ENCODE data around the gene GRIK2. TPM values are rescaled to one million over a fixed set of nuclear protein-coding genes. Genes with fewer than 3 reads are reported as not detected.
"Not testable (repeated sequence)": the region's sequence is repeated elsewhere in the genome, so short reads cannot be mapped to it uniquely, and the experiment has no call there.

GRIK2 gene
- total RNA-seq, 6 experiments from 2014 or later: 25.0 to 33.3 (median 28.3) TPM

GRCh38 chr6:101614774-101615173 is 221.3 kb downstream of the GRIK2 start:
- Mint-ChIP-seq H3K27me3 (ENCODE audit: insufficient read depth) (no peaks in the 10 kb centered on the region; the same call in 1 of the 2 replicates), H3K27ac (peak overlapping the region; percentile 29; the same call in 1 of the 2 replicates), H3K4me1 (ENCODE audit: low read depth) (peaks cover 17% of the 10 kb centered on the region), H3K4me3 (no peak overlapping the region), H3K36me3 (ENCODE audit: low read depth) (no peaks in the 10 kb centered on the region), H3K9me3 (no peaks in the 10 kb centered on the region)
- no peak for TF ChIP-seq CTCF (IDR thresholded peaks at IDR 0.05)
- DNase-seq: peak; percentile 60

GRCh38 chr6:101626269-101626668 is 232.8 kb downstream of the GRIK2 start:
- DNase-seq: no peak
- H3K4me3 Mint-ChIP-seq: no peak overlapping the region
- no peaks in the 10 kb centered on the region for H3K36me3 Mint-ChIP-seq (ENCODE audit: low read depth)
- no peak overlapping the region for H3K27ac Mint-ChIP-seq
- no peaks in the 10 kb centered on the region for H3K27me3 Mint-ChIP-seq (ENCODE audit: insufficient read depth)
- no peak for TF ChIP-seq CTCF (IDR thresholded peaks at IDR 0.05)
- H3K9me3 Mint-ChIP-seq: no peaks in the 10 kb centered on the region
- H3K4me1 Mint-ChIP-seq (ENCODE audit: low read depth): no peaks in the 10 kb centered on the region

- no peaks in the 10 kb centered on the region for H3K36me3 Mint-ChIP-seq (ENCODE audit: low read depth)
- no peak overlapping the region for H3K4me3 Mint-ChIP-seq
- H3K9me3 Mint-ChIP-seq: no peaks in the 10 kb centered on the region
- H3K4me1 Mint-ChIP-seq (ENCODE audit: low read depth): no peaks in the 10 kb centered on the region; the same call in 1 of the 2 replicates
- no peak overlapping the region for H3K27ac Mint-ChIP-seq
- no peak for TF ChIP-seq CTCF (IDR thresholded peaks at IDR 0.05)
- H3K27me3 Mint-ChIP-seq (ENCODE audit: insufficient read depth): no peaks in the 10 kb centered on the region
- DNase-seq: no peak
These were observed 237.4 kb downstream of the GRIK2 start for GRCh38 chr6:101630941-101631340.

GRCh38 chr6:101633081-101633480 is 239.6 kb downstream of the GRIK2 start:
- Mint-ChIP-seq H3K27me3 (ENCODE audit: insufficient read depth) (peaks cover 2% of the 10 kb centered on the region; the same call in 1 of the 2 replicates), H3K4me3 (no peak overlapping the region), H3K9me3 (no peaks in the 10 kb centered on the region), H3K36me3 (ENCODE audit: low read depth) (peaks cover 7% of the 10 kb centered on the region; the same call in 1 of the 2 replicates), H3K27ac (no peak overlapping the region), H3K4me1 (ENCODE audit: low read depth) (no peaks in the 10 kb centered on the region; the same call in 1 of the 2 replicates)
- TF ChIP-seq CTCF (IDR thresholded peaks at IDR 0.05): no peak
- no peak for DNase-seq

GRCh38 chr6:101638865-101639264 is 245.4 kb downstream of the GRIK2 start:
- H3K36me3 Mint-ChIP-seq (ENCODE audit: low read depth); H3K9me3 Mint-ChIP-seq; H3K27me3 Mint-ChIP-seq (ENCODE audit: insufficient read depth); H3K4me3 Mint-ChIP-seq; H3K27ac Mint-ChIP-seq; DNase-seq; H3K4me1 Mint-ChIP-seq (ENCODE audit: low read depth): not testable (repeated sequence)

GRCh38 chr6:101640131-101640530 is 246.6 kb downstream of the GRIK2 start:
- Mint-ChIP-seq H3K27ac (no peak overlapping the region), H3K36me3 (ENCODE audit: low read depth) (peaks cover 7% of the 10 kb centered on the region; the same call in 1 of the 2 replicates), H3K4me3 (no peak overlapping the region), H3K4me1 (ENCODE audit: low read depth) (peaks cover 5% of the 10 kb centered on the region), H3K9me3 (no peaks in the 10 kb centered on the region), H3K27me3 (ENCODE audit: insufficient read depth) (peaks cover 2% of the 10 kb centered on the region; the same call in 1 of the 2 replicates)
- no peak for TF ChIP-seq CTCF (IDR thresholded peaks at IDR 0.05)
- no peak for DNase-seq
